Lower leg skin (tissue), 3 donors: ENCODE measurements around the gene GPR155.

Source experiments
- POLR2A ChIP-seq, 2 donors: fragments of 450-650 bp; IDR thresholded peaks; one replicate each; pipeline ENCODE4 v1.6.1; 2016 to 2017; ENCODE audit warnings: antibody characterized with exemption in 2 of 2, mild to moderate bottlenecking in 1 of 2, moderate library complexity in 1 of 2
- TF ChIP-seq, protein P1 (sequence below), 3 donors: fragments of 450-650 bp; IDR thresholded peaks; one replicate each; pipeline ENCODE4 v1.5.1; 2016; ENCODE audit warnings: antibody characterized with exemption in 3 of 3, mild to moderate bottlenecking in 3 of 3, moderate library complexity in 2 of 3

DNA sequence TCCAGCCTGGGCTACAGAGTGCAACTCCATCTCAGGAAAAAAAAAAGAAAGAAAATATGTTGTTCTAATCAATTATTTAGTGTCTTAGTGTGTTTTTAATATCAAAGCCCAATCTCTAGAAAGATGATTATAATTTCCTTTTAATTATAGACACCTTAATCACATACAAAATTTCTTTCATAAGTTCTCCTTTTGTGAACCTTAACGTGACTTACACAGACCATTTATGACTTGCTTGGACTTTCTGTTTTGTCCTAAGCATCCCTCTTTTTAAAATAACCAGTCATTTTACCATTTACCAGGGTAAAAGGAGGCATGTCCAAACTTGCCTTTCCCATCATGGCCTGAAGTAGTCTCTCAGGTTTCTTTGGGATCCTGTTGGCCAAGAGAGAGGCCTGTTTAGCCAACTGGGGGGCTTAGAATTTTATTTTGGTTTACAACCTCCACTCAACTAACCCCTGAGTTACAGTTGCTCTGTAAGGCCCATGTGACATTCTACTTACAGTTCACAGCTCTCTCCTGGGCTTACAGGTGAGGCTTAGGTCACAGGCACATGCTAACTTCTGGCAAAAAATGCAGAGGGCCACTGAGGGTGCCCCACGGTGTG, 23.9 kb upstream of the GPR155 start:
- TF ChIP-seq POLR2A (IDR thresholded peaks at IDR 0.05), result no peak
- TF ChIP-seq, protein P1, sequence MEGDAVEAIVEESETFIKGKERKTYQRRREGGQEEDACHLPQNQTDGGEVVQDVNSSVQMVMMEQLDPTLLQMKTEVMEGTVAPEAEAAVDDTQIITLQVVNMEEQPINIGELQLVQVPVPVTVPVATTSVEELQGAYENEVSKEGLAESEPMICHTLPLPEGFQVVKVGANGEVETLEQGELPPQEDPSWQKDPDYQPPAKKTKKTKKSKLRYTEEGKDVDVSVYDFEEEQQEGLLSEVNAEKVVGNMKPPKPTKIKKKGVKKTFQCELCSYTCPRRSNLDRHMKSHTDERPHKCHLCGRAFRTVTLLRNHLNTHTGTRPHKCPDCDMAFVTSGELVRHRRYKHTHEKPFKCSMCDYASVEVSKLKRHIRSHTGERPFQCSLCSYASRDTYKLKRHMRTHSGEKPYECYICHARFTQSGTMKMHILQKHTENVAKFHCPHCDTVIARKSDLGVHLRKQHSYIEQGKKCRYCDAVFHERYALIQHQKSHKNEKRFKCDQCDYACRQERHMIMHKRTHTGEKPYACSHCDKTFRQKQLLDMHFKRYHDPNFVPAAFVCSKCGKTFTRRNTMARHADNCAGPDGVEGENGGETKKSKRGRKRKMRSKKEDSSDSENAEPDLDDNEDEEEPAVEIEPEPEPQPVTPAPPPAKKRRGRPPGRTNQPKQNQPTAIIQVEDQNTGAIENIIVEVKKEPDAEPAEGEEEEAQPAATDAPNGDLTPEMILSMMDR (IDR thresholded peaks at IDR 0.05), result no peak
